GM12873 (cell line): Measurements from ENCODE around the gene COL5A1.

Experiments
- CTCF ChIP-seq: IDR thresholded peaks from 2 replicates; pipeline ENCODE4 v1.5.1; 2012; ENCODE audit warnings: low read depth, mild to moderate bottlenecking, moderate library complexity, low read length, control low read depth; ENCODE audit not compliant: insufficient read depth; ENCODE audit errors: missing control alignments

COL5A1 gene

GRCh38 chr9:134818591-134818990 is 177.0 kb downstream of the COL5A1 start:
- no peak for TF ChIP-seq CTCF

- TF ChIP-seq CTCF, result no peak
Observed at GRCh38 chr9:134820901-134821300, 179.3 kb downstream of the COL5A1 start.

GRCh38 chr9:134822541-134822940 is 180.9 kb downstream of the COL5A1 start:
- TF ChIP-seq CTCF, result no peak

GRCh38 chr9:134823623-134824022 is 182.0 kb downstream of the COL5A1 start:
- no peak for TF ChIP-seq CTCF

GRCh38 chr9:134824583-134824982 is 183.0 kb downstream of the COL5A1 start:
- TF ChIP-seq CTCF, result no peak

DNA sequence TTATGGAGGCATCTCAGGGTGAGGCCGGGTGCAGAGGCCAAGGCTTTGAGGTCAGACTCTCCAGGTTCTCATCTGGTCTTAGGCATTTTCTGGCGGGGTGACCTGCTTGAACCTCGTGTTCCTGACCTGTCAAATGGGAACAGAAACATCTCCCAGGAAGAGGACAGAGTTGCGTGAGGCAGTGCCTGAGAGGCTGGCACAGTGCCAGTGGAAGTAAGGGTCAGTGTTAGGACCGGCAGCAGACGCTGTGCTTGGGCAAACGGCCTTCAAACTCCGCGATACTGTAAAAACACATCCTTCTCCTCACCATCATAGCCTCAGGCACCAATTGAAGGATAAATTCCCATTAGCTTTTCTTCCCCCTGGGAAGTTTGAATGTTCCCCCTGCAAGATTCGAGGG is 183.4 kb downstream of the COL5A1 start:
- no peak for TF ChIP-seq CTCF

- no peak for TF ChIP-seq CTCF
Observed at GRCh38 chr9:134826336-134827285, 185.0 kb downstream of the COL5A1 start.
